ENCODE results near the gene SCAMP3. TPM values are rescaled to one million over a fixed set of nuclear protein-coding genes. Genes with fewer than 3 reads are reported as not detected.
"Not testable (repeated sequence)": the region's sequence is repeated elsewhere in the genome, so short reads cannot be mapped to it uniquely, and the experiment has no call there.

SCAMP3 gene
- total and polyA plus RNA-seq, 2 experiments from 2014 or later: 80.5 to 135 TPM

GRCh38 chr1:155251566-155251965, 10.6 kb downstream of the SCAMP3 start:
- Histone ChIP-seq H3K4me3 (no peak overlapping the region), H3K27ac (no peak overlapping the region), H3K79me2 (ENCODE audit: insufficient read depth) (peaks cover 23% of the 10 kb centered on the region), H3K9ac (no peak overlapping the region), H3F3A (ENCODE audit: insufficient read depth) (peaks cover 9% of the 10 kb centered on the region; the same call in 1 of the 2 replicates), H3K9me3 (ENCODE audit: low read depth) (no peaks in the 10 kb centered on the region), H3K9me2 (ENCODE audit: insufficient read depth) (no peaks in the 10 kb centered on the region), H4K20me1 (ENCODE audit: insufficient read depth) (no peaks in the 10 kb centered on the region), H3K4me1 (ENCODE audit: insufficient read depth) (peaks cover 7% of the 10 kb centered on the region; the same call in 1 of the 2 replicates), H3K36me3 (ENCODE audit: low read depth) (no peaks in the 10 kb centered on the region), H3K4me2 (ENCODE audit: unreplicated experiment) (no peak overlapping the region), H2AFZ (no peak overlapping the region), H3K27me3 (replicated peaks; ENCODE audit: insufficient read depth) (no peaks in the 10 kb centered on the region)
- WGBS, 2 experiments (ENCODE audit: low coverage in 1 of 2, low lambda C conversion rate in 2 of 2, missing lambda C conversion rate in 2 of 2): 85 to 94% methylated on average over 3 to 7 of the region's 7 CpGs
- in situ Hi-C loops (cut with MboI): no loop called here
- TF ChIP-seq EZH2 (IDR thresholded peaks at IDR 0.05; ENCODE audit: insufficient read depth, poor library complexity, severe bottlenecking): no peak
- TF ChIP-seq EZH2phosphoT487 (IDR thresholded peaks at IDR 0.05; ENCODE audit: insufficient read depth, low read depth): no peak
- no peak for DNase-seq

- in situ Hi-C loops (cut with MboI): no loop called here
- Histone ChIP-seq H3K9me3 (ENCODE audit: low read depth) (no peaks in the 10 kb centered on the region), H3K9me2 (ENCODE audit: insufficient read depth) (no peaks in the 10 kb centered on the region), H3K79me2 (ENCODE audit: insufficient read depth) (peaks cover 23% of the 10 kb centered on the region), H3K27me3 (replicated peaks; ENCODE audit: insufficient read depth) (no peaks in the 10 kb centered on the region), H3K9ac (0 out of 2 replicates have a peak overlapping the region, but pooled peaks have one; percentile 26), H3K36me3 (ENCODE audit: low read depth) (no peaks in the 10 kb centered on the region), H3F3A (ENCODE audit: insufficient read depth) (peaks cover 3% of the 10 kb centered on the region; the same call in 1 of the 2 replicates), H3K4me3 (no peak overlapping the region), H2AFZ (peak overlapping the region; percentile 68), H3K4me2 (ENCODE audit: unreplicated experiment) (no peak overlapping the region), H3K4me1 (ENCODE audit: insufficient read depth) (peaks cover 7% of the 10 kb centered on the region; the same call in 1 of the 2 replicates), H4K20me1 (ENCODE audit: insufficient read depth) (no peaks in the 10 kb centered on the region), H3K27ac (no peak overlapping the region)
- DNase-seq: peak; percentile 95
- WGBS, 2 experiments (ENCODE audit: low coverage in 1 of 2, low lambda C conversion rate in 2 of 2, missing lambda C conversion rate in 2 of 2): 18 to 28% methylated on average over 22 of the region's 23 CpGs
- TF ChIP-seq EZH2phosphoT487 (IDR thresholded peaks at IDR 0.05; ENCODE audit: insufficient read depth, low read depth) (no peak), EZH2 (IDR thresholded peaks at IDR 0.05; ENCODE audit: insufficient read depth, poor library complexity, severe bottlenecking) (no peak)
These were observed 11.3 kb downstream of the SCAMP3 start for GRCh38 chr1:155250633-155251449.

GRCh38 chr1:155250246-155250632, 11.9 kb downstream of the SCAMP3 start:
- Histone ChIP-seq H3K27ac (no peak overlapping the region), H3K9ac (0 out of 2 replicates have a peak overlapping the region, but pooled peaks have one; percentile 26), H3K9me3 (ENCODE audit: low read depth) (no peaks in the 10 kb centered on the region), H3K27me3 (replicated peaks; ENCODE audit: insufficient read depth) (no peaks in the 10 kb centered on the region), H3K79me2 (ENCODE audit: insufficient read depth) (peaks cover 23% of the 10 kb centered on the region), H2AFZ (peak overlapping the region; percentile 68), H4K20me1 (ENCODE audit: insufficient read depth) (no peaks in the 10 kb centered on the region), H3K4me1 (ENCODE audit: insufficient read depth) (peaks cover 9% of the 10 kb centered on the region; the same call in 1 of the 2 replicates), H3K4me3 (no peak overlapping the region), H3K9me2 (ENCODE audit: insufficient read depth) (no peaks in the 10 kb centered on the region), H3K36me3 (ENCODE audit: low read depth) (no peaks in the 10 kb centered on the region), H3K4me2 (ENCODE audit: unreplicated experiment) (no peak overlapping the region), H3F3A (ENCODE audit: insufficient read depth) (peaks cover 8% of the 10 kb centered on the region; the same call in 1 of the 2 replicates)
- TF ChIP-seq EZH2 (IDR thresholded peaks at IDR 0.05; ENCODE audit: insufficient read depth, poor library complexity, severe bottlenecking) (no peak), EZH2phosphoT487 (IDR thresholded peaks at IDR 0.05; ENCODE audit: insufficient read depth, low read depth) (no peak)
- WGBS, 2 experiments (ENCODE audit: low coverage in 1 of 2, low lambda C conversion rate in 2 of 2, missing lambda C conversion rate in 2 of 2): 42 to 59% methylated on average over 10 to 23 of the region's 28 CpGs
- in situ Hi-C loops (cut with MboI): no loop called here
- no peak for DNase-seq

- no peak for DNase-seq
- in situ Hi-C loops (cut with MboI): no loop called here
- WGBS, 2 experiments (ENCODE audit: low coverage in 1 of 2, low lambda C conversion rate in 2 of 2, missing lambda C conversion rate in 2 of 2): 91 to 92% methylated on average over 26 of the region's 26 CpGs
These were observed 14.2 kb downstream of the SCAMP3 start for GRCh38 chr1:155247667-155248553.

GRCh38 chr1:155246796-155247195, 15.4 kb downstream of the SCAMP3 start:
- H3K9me3 ChIP-seq (ENCODE audit: low read depth); H3K4me2 ChIP-seq (ENCODE audit: unreplicated experiment); H3K27ac ChIP-seq; H4K20me1 ChIP-seq (ENCODE audit: insufficient read depth); H2AFZ ChIP-seq; DNase-seq; H3K4me3 ChIP-seq; H3K9me2 ChIP-seq (ENCODE audit: insufficient read depth); H3K9ac ChIP-seq; H3K27me3 ChIP-seq (replicated peaks; ENCODE audit: insufficient read depth); in situ Hi-C loops (cut with MboI); H3K36me3 ChIP-seq (ENCODE audit: low read depth): not testable (repeated sequence)
- Histone ChIP-seq H3K79me2 (ENCODE audit: insufficient read depth) (peaks cover 17% of the 10 kb centered on the region), H3F3A (ENCODE audit: insufficient read depth) (peaks cover 29% of the 10 kb centered on the region), H3K4me1 (ENCODE audit: insufficient read depth) (peaks cover 14% of the 10 kb centered on the region)
- WGBS, 2 experiments (ENCODE audit: low coverage in 1 of 2, low lambda C conversion rate in 2 of 2, missing lambda C conversion rate in 2 of 2): 90 to 94% methylated on average over 3 of the region's 3 CpGs

More at GRCh38 chr1:155247667-155248553, 14.2 kb downstream of the SCAMP3 start:
- Histone ChIP-seq H3K27ac (no peak overlapping the region), H3K9me3 (ENCODE audit: low read depth) (no peaks in the 10 kb centered on the region), H3K79me2 (ENCODE audit: insufficient read depth) (peaks cover 9% of the 10 kb centered on the region), H3K4me3 (no peak overlapping the region), H3F3A (ENCODE audit: insufficient read depth) (peaks cover 23% of the 10 kb centered on the region), H3K9ac (no peak overlapping the region), H3K9me2 (ENCODE audit: insufficient read depth) (no peaks in the 10 kb centered on the region), H4K20me1 (ENCODE audit: insufficient read depth) (no peaks in the 10 kb centered on the region), H3K4me2 (ENCODE audit: unreplicated experiment) (no peak overlapping the region), H2AFZ (no peak overlapping the region), H3K4me1 (ENCODE audit: insufficient read depth) (peaks cover 10% of the 10 kb centered on the region), H3K36me3 (ENCODE audit: low read depth) (no peaks in the 10 kb centered on the region), H3K27me3 (replicated peaks; ENCODE audit: insufficient read depth) (no peaks in the 10 kb centered on the region)
- TF ChIP-seq EZH2phosphoT487 (IDR thresholded peaks at IDR 0.05; ENCODE audit: insufficient read depth, low read depth): no peak
- no peak for TF ChIP-seq EZH2 (IDR thresholded peaks at IDR 0.05; ENCODE audit: insufficient read depth, poor library complexity, severe bottlenecking)
